KBM-7 (cell line): ENCODE measurements around the gene LYSET.
"Not testable (repeated sequence)": the region's sequence is repeated elsewhere in the genome, so short reads cannot be mapped to it uniquely, and the experiment has no call there.

ENCODE experiments used
- DNase-seq: peaks from one replicate; pipeline ENCODE4 v3.0.0-alpha.2; 2015
- in situ Hi-C: fragments of 300-500 bp; cut with MboI; formaldehyde crosslinking; loops from 2 replicates; pipeline ENCODE4 v1.14.3; 2020; ENCODE audit warnings: low sequenced_read_pairs, low pct_unique_long_range_greater_than_20kb, mixed read lengths

The LYSET gene

GRCh38 chr14:93165271-93166265 lies 19.5 kb upstream of the LYSET start:
- in situ Hi-C loops, DNase-seq: not testable (repeated sequence)

DNA sequence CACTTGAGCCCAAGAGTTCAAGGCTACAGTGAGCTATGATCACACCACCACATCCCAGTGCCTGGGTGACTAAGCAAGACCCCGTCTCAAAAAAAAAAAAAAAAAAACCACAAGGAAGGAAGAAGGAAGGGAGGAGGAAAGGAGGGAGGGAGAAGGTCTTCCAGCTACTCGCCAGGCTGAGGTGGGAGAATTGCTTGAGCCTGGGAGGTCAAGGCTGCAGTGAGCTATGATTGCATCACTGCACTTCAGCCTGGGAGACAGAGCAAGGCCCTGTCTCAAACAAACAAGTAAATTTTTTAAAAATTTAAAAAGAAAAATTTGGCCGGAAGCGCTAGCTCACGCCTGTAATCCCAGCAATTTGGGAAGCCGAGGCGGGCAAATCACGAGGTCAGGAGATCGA lies 16.5 kb upstream of the LYSET start:
- peak; percentile 23 for DNase-seq
- in situ Hi-C loops = not testable (repeated sequence)

DNA sequence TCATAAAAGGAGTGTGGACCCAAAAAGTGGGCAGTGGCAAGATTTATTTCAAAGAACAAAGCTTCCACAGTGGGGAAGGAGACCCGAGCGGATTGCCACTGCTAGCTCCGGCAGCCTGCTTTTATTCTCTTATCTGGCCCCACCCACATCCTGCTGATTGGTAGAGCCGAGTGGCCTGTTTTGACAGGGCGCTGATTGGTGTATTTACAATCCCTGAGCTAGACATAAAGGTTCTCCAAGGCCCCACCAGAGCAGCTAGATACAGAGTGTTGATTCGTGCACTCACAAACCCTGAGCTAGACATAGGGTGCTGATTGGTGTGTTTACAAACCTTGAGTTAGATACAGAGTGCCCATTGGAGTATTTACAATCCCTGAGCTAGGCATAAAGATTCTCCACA lies 15.5 kb upstream of the LYSET start:
- in situ Hi-C loops, DNase-seq: not testable (repeated sequence)

DNA sequence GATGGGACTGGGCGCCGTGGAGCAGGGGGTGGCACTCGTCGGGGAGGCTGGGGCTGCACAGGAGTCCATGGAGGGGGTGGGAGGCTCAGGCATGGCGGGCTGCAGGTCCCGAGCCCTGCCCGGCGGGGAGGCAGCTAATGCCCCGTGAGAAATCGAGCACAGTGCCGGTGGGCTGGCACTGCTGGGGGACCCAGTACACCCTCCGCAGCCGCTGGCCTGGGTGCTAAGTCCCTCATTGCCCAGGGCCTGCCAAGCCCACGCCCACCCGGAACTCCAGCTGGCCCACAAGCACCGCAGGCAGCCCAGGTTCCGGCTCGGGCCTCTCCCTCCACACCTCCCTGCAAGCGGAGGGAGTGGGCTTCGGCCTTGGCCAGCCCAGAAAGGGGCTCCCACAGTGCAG lies 15.0 kb upstream of the LYSET start:
- DNase-seq, in situ Hi-C loops: not testable (repeated sequence)

DNA sequence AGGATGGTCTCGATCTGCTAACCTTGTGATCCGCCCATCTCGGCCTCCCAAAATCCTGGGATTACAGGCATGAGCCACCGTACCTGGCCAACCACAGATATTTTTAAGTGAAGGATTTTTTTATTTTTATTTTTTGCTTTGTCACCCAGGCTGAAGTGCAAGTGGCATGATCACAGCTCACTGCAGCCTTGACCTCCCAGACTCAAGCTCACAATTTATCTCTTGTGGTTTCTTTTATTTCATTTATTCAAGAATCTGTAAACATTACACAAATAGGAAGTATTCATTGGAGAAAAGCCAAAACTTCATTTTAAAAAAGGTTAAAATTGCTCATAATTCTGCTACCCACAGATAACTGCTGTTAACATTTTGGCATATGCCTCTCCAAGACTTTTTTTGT lies 13.7 kb upstream of the LYSET start:
- in situ Hi-C loops = no loop called here
- no peak for DNase-seq

GRCh38 chr14:93173943-93174395 lies 11.1 kb upstream of the LYSET start:
- DNase-seq = no peak
- in situ Hi-C loops = no loop called here

DNA sequence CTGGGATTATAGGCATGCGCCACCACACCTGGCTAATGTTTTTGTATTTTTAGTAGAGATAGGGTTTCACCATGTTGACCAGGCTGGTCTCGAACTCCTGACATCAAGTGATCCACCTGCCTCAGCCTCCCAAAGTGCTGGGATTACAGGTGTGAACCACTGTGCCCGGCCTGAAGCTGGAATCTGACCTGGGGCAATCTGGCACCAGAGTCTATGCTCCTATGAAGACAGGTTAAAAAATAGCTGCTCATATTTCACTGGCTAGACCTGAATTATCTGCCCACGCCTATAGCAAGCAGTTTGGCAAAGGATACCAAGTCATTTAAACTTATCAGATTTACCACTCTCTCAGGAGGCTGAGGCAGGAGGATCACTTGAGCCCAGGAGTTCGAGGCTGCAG lies 10.4 kb upstream of the LYSET start:
- DNase-seq, in situ Hi-C loops: not testable (repeated sequence)

- in situ Hi-C loops = no loop called here
- DNase-seq = no peak
Measured at GRCh38 chr14:93175492-93175891, 9.6 kb upstream of the LYSET start.

GRCh38 chr14:93183596-93184317 lies 1.4 kb upstream of the LYSET start:
- in situ Hi-C loops = no loop called here
- DNase-seq = no peak

- DNase-seq = peak; percentile 64
- in situ Hi-C loops = no loop called here
Measured at GRCh38 chr14:93185349-93185720, 218 bp downstream of the LYSET start.

DNA sequence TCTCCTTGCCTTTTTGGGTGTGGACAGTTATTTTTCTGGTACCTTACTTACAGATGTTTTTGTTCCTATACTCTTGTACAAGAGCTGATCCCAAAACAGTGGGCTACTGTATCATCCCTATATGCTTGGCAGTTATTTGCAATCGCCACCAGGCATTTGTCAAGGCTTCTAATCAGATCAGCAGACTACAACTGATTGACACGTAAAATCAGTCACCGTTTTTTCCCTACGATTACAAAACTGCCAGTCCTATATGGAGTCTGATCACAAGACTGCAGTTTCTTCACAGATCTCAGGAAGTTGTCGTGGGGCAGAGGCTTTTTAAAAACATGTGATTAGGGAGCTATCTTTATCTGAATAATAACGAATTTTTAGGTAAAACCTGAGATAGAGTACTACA lies 1.3 kb downstream of the LYSET start:
- in situ Hi-C loops = no loop called here
- no peak for DNase-seq

DNA sequence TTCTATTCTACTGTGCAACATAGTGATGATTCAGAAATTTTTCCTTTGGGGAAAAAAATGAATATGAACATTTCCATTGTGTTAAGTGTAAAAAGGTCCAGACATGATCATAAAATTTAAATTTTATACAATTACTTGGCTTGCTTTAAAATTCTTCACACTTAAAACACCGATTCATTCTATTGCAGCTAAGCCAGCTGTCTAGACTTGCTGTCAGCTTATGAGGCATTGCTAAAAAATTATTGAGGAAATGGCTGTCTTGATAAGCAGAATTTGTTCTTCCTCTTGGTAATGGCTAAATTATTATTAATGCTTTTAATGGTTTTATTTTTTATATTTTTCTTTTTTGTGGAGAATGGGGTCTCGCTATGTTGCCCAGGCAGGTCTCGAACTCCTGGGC lies 1.8 kb downstream of the LYSET start:
- in situ Hi-C loops = no loop called here
- DNase-seq = no peak

DNA sequence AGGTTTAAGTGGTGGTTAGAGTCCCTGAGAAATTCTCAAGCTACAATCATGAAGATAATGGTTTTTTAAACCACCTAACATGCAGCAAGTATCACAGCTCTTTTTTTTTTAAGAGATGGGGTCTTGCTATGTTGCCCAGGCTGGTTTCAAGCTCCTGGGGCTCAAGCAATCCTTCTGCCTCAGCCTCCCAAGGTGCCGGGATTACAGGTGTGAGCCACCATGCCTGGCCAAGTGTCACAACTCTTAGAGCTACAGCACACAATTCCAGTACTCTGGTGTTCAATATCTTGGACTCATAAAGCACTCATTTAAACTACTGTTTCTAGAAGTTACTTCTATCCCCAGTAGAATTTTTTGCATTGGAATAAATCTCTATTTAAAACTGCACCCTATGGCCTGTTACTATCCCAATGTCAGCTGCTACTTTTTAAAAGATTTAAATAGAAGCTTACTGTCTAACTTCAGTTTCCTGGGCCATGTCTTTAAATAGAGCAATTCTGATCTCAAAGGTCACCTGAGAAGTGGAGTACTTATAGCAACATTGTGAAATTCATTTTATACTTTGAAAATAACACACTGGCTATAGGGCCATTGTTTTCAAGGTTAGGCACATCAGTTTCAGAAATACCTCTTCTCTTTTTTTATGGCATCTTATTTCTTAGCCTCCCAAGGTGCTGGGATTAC lies 10.3 kb downstream of the LYSET start:
- in situ Hi-C loops = no loop called here
- no peak for DNase-seq

DNA sequence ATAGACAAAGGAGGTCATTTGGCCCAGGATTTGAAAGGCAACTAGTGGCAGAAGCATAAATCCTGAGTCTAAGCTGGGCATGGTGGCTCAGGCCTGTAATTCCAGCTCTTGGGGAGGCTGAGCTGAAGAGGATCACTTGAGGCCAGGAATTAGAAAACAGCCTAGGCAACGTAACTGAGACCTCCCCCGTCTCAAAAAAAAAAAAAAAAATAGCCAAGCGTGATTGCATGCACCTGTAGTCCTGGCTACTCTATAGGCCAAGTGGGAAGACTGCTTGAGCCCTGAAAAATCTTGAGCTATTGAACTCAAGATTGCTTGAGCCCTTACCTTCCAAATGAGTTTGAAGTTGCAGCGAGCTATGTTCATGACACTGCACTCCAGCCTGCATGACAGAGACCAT lies 13.9 kb downstream of the LYSET start:
- DNase-seq = no peak
- in situ Hi-C loops = no loop called here

DNA sequence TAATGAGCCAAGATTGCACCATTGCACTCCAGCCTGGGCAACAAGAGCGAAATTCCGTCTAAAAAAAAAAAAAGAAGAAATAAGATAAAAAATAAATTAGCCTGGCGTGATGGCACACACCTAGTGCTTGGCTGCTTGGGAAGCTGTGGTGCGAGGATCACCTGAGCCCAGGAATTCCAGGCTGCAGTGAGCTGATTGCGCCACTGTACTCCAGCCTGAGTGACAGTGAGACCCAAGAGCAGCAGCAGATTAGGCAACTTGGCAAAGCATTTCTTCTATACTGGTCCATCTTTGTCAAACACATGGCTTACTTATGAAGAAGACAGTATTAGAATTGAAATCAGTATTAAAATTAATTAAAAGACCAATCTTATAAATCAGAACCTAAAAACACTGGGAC lies 15.4 kb downstream of the LYSET start:
- no peak for DNase-seq
- in situ Hi-C loops = no loop called here

- in situ Hi-C loops = no loop called here
- DNase-seq = no peak
Measured at GRCh38 chr14:93201155-93201704, 16.1 kb downstream of the LYSET start.

GRCh38 chr14:93206793-93207467 lies 21.8 kb downstream of the LYSET start, which contains the start of the genes GON7 and UBR7:
TSS of gene GON7 (minus strand) at chr14:93207065. CDS start at chr14:93207037, 28 bp downstream.
TSS of gene UBR7 (plus strand) at chr14:93207256. CDS start at chr14:93207292, 36 bp downstream.
- DNase-seq = peak; percentile 99
- in situ Hi-C loops = no loop called here

DNA sequence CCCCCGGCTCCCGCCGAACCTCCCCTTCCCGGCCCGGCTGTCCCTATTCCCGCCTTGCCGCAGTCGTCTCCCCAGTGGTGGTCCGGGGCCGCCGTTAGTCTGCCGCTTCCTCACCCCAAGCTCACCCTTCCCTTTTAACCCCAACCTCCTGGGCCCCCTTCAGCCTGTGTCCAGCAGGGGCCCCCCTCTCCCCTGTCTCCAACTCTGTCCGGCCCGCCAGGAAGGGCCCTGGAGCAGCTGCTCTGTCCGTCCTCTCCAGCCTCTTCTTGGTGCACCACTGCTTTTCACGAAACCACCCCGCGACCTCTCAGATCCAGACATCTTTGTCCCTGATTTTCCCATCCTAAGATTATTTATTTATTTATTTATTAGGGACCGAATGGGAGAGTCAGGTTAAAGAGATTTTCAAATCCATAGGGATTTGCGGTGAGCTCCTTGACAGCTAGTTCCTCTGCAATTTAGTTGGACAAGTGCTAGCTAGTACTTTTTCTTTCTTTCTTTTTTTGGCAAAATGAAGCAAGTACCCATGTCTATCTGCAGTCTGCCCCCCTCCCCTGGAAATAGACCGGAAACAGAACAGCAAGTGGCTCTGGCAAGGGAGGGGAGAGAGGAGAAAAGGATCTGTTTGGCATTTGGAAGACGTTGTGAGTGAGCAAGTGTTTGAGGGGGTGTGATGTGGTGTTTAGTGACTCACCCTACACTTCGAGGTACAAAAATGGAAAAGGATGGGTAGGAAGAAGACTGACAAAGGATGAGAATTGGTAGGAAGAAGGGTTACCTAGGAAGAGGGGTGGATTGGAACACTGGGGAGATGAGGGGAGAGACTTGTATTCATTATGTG lies 22.6 kb downstream of the LYSET start:
- DNase-seq = peak; percentile 65

More for the DNA sequence above, 22.6 kb downstream of the LYSET start:
- in situ Hi-C loops = no loop called here
